Measurements from ENCODE around the gene OR5AN1. TPM values are rescaled to one million over a fixed set of nuclear protein-coding genes. Genes with fewer than 3 reads are reported as not detected.
A peak's percentile ranks its signal among the peaks of the same experiment; 100 is the strongest.

Gene OR5AN1
- total and polyA plus RNA-seq, 11 donors: not detected

DNA sequence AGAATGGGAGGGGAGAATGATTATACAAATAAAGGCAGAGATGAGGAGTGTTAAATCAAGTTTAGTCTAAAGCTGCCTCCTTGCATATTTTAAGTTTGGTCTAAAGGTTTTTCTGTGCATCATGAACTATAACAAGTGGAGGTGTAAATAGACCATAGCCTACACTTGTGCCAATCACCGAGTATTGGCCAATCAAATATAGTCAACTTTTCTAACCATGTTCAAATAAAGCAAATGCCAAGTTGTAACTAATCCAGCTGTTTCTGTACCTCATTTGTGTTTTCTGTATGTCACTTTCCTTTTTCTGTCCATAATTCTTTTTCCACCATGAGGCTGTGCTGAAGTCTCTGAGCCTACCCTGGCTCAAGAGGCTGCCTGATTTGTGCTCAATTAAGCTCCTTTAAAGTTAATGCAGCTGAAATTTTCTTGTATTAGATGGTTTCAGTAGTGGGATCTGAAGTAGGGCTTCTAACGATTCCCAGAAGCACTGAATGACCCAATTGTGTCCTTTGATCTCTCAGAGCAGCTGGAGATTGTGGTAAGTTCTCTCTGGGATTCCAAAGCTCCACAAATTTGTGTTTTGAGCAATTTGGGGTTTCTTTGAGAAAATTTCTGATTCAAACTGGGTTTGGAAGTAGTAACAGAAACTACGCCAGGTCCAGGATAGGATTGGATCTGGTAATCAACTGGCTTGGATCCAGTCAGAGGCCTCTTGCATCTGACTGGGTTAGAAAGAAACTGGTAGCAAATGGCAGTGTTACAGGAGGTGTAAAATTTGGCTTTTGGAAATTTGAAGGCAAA is 42.0 kb downstream of the OR5AN1 start:
- peaks cover 0 to 18% (median 2%) of the 10 kb centered on the region in 12 donors for H3K9me3 ChIP-seq
- no peaks in the 10 kb centered on the region for H3K36me3 ChIP-seq
- intact Hi-C loops (cut with DNase I): no loop called here
- ATAC-seq: no peak
- 68 to 76% (median 73%) methylated on average over 3 of the region's 3 CpGs for WGBS, 4 donors
- no peak for TF ChIP-seq POLR2A (IDR thresholded peaks at IDR 0.05)
- TF ChIP-seq, protein P1, sequence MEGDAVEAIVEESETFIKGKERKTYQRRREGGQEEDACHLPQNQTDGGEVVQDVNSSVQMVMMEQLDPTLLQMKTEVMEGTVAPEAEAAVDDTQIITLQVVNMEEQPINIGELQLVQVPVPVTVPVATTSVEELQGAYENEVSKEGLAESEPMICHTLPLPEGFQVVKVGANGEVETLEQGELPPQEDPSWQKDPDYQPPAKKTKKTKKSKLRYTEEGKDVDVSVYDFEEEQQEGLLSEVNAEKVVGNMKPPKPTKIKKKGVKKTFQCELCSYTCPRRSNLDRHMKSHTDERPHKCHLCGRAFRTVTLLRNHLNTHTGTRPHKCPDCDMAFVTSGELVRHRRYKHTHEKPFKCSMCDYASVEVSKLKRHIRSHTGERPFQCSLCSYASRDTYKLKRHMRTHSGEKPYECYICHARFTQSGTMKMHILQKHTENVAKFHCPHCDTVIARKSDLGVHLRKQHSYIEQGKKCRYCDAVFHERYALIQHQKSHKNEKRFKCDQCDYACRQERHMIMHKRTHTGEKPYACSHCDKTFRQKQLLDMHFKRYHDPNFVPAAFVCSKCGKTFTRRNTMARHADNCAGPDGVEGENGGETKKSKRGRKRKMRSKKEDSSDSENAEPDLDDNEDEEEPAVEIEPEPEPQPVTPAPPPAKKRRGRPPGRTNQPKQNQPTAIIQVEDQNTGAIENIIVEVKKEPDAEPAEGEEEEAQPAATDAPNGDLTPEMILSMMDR (IDR thresholded peaks at IDR 0.05): no peak
- H3K27ac ChIP-seq: no peak overlapping the region
- H3K4me1 ChIP-seq: no peaks in the 10 kb centered on the region
- no peak overlapping the region for H3K4me3 ChIP-seq
- no peaks in the 10 kb centered on the region for H3K27me3 ChIP-seq
- no peak for DNase-seq

DNA sequence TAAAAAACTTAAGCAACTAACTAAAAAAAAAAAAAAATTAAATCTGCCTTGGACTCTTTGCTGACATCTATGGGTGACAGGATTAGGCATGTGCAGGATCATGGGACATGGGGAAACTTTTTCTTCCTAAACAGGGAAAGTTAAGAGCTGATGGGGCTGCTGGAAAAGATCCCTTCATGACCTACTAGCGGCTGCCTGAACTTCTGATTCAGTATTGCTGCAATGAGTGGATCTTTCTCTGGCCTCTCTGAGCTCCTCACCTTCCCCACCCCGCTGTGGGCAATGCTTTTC is 42.5 kb downstream of the OR5AN1 start:
- H3K27me3 ChIP-seq: no peaks in the 10 kb centered on the region
- no peak overlapping the region for H3K27ac ChIP-seq
- no peak for DNase-seq
- TF ChIP-seq, protein P1 (IDR thresholded peaks at IDR 0.05): peak in 2 of 12 donors; percentile 6 to 12
- no peak for TF ChIP-seq POLR2A (IDR thresholded peaks at IDR 0.05)
- intact Hi-C loops (cut with DNase I): no loop called here
- ATAC-seq: no peak
- H3K36me3 ChIP-seq: no peaks in the 10 kb centered on the region
- WGBS, 4 donors: 31 to 50% (median 44%) methylated on average over 2 of the region's 2 CpGs
- H3K4me1 ChIP-seq: no peaks in the 10 kb centered on the region
- H3K4me3 ChIP-seq: no peak overlapping the region
- H3K9me3 ChIP-seq: peaks cover 0 to 18% (median 2%) of the 10 kb centered on the region in 12 donors

DNA sequence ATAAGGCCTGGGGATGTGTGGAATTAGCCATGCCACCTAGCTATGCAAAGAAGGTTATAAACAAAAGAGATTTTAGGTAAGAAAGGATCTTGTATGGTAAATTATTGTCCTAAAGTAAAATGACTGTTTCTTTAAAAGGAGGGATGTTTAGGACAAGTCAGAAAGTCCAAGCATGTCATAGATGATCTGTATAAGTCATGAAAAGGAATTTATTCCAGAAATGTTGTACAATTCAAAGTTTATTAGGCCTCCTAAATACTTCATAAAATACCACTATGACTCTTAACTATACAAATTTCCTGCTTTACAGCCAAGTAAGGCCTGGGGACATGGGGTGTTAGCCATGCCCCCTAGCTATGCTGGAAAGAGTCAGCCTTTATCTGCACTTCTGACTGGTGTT is 44.9 kb downstream of the OR5AN1 start:
- Histone ChIP-seq H3K27ac (no peak overlapping the region), H3K9me3 (peaks cover 0 to 18% (median 3%) of the 10 kb centered on the region in 12 donors), H3K27me3 (no peaks in the 10 kb centered on the region), H3K4me3 (no peak overlapping the region), H3K4me1 (no peaks in the 10 kb centered on the region), H3K36me3 (no peaks in the 10 kb centered on the region)
- no peak for ATAC-seq
- intact Hi-C loops (cut with DNase I): no loop called here
- no peak for TF ChIP-seq POLR2A (IDR thresholded peaks at IDR 0.05)
- TF ChIP-seq, protein P1 (IDR thresholded peaks at IDR 0.05): no peak
- DNase-seq: no peak

DNA sequence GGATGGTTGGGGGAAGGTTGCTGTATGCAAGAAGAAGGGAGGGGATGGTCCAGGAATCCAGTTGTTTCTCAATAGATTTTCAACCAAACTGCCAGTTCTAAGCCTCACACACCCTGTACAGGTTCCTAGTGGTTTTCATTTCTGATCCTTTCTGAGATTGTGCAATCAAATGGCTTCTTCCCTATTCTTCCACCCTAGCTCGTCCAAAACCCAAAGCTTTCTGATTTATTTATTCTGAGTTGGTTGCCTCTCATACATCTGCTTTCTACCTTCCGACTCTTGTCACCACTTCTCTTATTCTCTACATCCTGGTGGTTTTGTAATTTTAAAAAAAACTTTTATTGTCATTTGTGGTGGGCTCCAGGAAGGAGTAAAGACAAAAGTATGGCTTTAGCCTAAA is 55.0 kb downstream of the OR5AN1 start:
- Histone ChIP-seq H3K27me3 (peaks cover 0 to 24% (median 0%) of the 10 kb centered on the region in 9 donors), H3K9me3 (peaks cover 0 to 19% (median 0%) of the 10 kb centered on the region in 12 donors), H3K27ac (no peak overlapping the region), H3K4me3 (no peak overlapping the region), H3K36me3 (no peaks in the 10 kb centered on the region), H3K4me1 (no peaks in the 10 kb centered on the region)
- ATAC-seq (no peak), DNase-seq (no peak)
- intact Hi-C loops (cut with DNase I): no loop called here
- TF ChIP-seq, protein P1 (IDR thresholded peaks at IDR 0.05): no peak
- no peak for TF ChIP-seq POLR2A (IDR thresholded peaks at IDR 0.05)
- WGBS, 4 donors: 53 to 72% (median 59%) methylated on average over 2 of the region's 2 CpGs
